T-helper 2 cell (primary cell): ENCODE results near the gene CDKN2C.
A peak's percentile ranks its signal among the peaks of the same experiment; 100 is the strongest.

ENCODE experiments used
- DNase-seq, 5 experiments: peaks; one replicate each; pipeline versions ENCODE4 v3.0.0 to v3.0.0-alpha.2; 2012 to 2022

The CDKN2C gene

DNA sequence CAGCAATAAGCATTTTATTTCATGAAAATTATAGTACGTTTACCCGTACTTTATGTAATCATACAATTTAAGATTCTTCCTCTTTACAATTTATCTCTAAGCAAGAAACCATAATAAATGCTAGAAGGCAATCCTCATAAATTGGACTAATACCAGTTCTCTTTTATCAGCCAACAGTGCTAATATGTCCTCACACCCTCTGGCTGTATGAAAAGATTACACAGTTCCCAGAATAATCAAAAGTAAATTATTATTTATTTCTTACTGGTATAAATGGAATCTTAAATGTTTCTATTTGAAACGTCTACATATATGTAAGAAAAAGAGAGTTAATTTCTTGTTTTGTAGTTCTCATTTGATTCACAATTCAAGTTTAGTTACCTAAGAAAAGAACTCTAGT lies 3.1 kb upstream of the CDKN2C start:
- DNase-seq: no peak

DNA sequence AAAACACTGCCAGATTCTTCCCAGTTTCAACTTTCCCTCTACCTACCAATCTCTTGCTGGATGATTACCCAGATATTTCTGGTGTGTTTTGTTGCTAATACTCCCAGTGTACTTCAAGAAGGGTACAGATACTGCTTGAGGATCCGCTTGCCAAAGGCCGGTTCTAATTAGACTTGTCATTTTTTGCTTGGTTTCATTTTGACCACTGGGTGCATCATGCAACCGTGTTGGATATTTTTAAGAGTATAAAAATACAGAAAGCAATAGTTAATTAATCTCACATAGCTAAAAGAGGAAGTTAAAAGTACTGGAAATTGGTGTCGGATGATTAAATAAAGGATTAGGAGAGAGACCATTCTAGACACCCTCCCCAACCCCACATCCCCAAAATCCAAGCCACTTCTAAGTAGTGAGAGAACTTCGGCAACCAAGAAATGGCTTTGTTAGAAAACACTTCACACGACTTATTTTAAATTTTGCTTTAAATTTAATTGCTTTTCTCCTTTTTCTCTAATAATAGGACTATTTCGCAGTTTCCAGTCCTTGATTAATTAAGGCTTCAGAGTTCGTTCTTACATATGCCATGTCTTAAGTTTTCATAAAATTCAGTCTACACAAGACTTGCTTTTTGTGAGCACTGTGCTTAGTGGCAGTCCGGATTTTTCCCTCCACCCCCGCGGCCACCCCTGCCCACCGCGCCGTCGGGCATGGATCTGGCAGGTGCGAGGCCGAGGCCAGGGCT lies 2.5 kb upstream of the CDKN2C start:
- DNase-seq: no peak

DNA sequence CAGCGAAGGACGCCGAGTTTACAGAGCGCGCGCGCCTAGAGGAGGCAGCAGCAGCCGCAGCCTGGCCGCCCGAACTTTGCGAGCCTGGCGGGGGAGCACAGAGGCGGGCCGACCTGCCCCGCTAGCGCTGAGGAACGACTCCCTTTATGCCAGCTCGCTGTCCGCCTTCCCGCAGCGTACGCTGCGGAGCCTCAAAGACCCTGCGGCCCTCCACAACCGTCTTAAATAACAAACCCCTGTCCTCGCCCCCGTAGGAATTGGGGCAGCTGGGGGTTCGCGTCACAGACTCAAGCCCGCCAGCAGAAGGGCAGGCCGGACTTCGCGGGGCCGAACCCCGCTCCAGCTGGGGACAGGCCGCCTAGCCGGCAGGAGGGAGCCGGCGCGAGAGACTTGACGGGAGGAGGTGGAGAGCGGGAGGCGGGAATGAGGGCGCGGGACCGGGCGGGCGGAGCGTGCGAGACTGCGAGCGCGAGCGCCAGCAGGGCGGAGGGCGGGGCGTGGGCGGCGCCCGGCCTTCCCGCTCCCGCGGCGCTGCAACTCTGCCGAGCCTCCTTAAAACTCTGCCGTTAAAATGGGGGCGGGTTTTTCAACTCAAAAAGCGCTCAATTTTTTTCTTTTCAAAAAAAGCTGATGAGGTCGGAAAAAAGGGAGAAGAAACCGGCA lies 1.8 kb upstream of the CDKN2C start:
- DNase-seq: peak; percentile 60 to 91 (median 78)

DNA sequence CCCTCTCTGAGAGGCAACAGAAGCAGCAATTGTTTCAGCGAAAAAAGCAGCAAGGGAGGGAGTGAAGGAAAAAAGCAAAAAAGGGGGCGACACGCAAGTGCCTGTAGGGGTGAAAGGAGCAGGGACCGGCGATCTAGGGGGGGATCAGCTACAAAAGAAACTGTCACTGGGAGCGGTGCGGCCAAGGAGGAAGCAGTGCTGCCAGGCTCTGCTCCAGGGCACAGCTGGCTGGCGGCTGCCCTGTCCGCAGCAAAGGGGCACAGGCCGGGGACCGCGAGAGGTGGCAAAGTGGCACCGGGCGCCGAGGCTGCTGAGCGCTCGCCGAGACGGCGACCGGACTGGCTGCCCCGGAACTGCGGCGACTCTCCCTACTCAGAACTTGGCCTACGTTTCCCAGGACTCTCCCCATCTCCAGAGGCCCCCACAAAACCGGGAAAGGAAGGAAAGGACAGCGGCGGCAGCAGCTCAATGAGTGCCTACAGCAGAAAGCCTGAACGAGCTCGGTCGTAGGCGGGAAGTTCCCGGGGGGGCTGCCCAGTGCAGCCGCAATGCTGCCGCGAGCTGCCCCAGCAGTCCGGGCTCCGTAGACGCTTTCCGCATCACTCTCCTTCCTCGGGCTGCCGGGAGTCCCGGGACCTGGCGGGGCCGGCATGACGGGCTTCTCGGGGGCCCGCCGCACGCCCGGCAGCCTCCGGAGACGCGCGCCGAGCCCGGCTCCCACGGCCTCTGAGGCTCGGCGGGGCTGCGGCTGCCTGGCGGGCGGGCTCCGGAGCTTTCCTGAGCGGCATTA lies 1.0 kb upstream of the CDKN2C start:
- peak; percentile 19 to 53 (median 41) for DNase-seq

DNA sequence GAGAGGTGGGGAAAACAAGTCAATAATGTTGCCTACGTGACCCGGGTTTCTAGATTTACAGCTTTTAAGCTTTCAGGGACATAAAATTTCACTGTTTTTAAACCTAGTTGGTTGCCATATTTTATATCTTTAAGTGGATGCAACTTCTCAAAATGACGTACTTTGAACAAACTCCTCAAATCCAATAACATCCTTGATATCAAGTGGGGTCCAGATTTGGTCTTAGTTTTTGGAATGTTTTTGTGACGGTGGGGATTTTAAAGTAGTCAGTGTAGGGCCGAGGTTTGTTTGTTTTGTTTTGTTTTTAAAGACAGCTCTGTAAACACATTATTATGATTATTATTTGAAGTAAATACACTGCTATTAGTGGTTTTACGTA lies 453 bp downstream of the CDKN2C start:
- DNase-seq: no peak

DNA sequence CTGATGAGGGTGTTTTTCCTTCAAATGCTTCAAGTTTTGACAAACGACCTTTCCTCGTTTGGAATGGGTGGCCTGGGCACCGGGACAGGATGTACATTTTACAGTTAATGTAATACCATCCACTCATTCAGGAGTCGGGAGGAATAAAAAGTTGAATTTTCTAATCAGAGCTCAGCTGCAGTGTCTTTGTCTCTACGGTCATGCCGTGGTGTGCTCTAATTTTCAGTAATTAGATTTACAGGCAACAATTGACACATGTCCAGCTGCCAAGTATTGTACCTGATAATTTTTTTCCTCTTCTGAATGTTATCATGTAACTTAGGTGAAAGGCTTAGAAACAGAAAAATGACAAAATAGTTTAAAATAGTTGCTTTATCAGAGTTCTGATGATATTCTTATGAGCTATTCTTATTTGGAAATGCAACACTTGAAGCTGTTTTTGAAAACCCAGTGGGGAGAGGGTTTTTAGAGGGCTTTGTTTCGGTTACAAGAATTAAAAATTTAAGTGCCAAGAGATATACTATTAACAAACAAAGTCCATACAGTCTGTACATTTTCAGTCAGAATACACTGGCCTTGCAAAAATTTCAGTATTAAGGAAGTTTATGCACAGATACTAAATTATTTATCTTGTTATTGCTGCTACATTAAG lies 1.0 kb downstream of the CDKN2C start:
- DNase-seq: no peak

DNA sequence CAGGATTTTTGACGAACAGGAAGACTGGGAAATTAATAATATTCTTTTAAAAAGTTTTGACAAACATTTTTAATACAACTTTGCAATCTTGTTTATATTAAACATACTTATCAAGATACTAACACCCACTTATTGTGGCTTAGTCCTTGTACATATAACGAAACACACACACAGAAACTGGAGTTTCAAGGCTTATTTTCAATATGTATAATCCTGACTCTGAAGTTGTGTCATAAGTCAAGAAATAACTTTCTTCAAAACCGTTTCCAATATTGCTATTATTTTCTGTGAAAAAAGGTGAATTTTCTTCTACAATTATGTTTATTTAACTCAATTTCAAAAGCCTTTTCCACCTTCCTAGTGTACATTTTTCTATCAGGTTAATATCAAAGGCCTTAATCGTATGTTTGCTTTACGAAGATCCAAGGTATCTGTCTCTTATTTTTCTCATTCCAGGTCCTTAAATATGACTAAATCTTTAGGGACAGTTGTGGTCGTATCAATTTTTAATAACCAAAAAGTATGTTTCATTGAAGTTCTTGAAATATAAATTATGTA lies 1.8 kb downstream of the CDKN2C start:
- DNase-seq: peak in 1 of 5 experiments; percentile 23

DNA sequence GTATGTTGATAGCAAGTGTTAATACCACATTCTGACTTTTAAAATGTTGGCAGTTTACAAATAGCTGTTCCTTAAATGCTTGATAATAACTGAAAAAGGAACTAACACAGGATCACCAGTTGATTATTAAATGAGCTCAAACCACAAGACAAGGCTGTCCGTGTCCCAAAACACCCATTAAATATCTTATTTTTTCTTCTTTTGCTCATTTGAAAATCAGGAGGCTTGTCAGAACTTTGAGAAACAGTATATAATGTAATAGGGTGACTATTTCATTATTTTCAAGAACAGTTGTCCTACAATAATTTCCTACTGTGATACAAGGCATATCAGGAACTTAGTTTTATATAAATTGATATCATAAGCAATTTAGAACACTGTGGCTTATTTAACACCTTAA lies 2.7 kb downstream of the CDKN2C start:
- DNase-seq: no peak

DNA sequence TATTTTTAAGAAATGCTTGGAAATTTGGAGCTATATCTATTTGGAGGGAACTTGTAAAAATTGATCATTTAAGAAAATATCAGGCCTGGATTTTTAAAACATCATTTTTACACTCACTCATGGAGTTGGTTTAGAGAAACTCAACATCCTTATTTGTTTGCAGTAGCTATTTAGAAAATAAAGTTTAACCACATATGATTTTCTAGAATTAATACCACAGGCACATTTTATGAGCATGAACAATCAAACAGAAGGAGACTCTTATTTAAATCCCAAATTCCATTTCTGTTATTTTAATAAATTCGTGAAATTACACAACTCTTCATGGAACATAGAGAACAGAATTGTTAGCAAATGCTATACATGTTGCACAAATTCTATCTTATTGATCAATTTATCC lies 3.2 kb downstream of the CDKN2C start:
- no peak for DNase-seq

DNA sequence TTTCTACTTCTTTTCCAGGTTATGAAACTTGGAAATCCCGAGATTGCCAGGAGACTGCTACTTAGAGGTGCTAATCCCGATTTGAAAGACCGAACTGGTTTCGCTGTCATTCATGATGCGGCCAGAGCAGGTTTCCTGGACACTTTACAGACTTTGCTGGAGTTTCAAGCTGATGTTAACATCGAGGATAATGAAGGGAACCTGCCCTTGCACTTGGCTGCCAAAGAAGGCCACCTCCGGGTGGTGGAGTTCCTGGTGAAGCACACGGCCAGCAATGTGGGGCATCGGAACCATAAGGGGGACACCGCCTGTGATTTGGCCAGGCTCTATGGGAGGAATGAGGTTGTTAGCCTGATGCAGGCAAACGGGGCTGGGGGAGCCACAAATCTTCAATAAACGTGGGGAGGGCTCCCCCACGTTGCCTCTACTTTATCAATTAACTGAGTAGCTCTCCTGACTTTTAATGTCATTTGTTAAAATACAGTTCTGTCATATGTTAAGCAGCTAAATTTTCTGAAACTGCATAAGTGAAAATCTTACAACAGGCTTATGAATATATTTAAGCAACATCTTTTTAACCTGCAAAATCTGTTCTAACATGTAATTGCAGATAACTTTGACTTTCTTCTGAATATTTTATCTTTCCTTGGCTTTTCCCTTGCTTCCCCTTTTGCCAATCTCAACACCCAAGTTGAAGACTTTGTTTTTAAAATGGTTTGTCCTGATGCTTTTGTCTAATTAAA lies 4.0 kb downstream of the CDKN2C start:
- no peak for DNase-seq

DNA sequence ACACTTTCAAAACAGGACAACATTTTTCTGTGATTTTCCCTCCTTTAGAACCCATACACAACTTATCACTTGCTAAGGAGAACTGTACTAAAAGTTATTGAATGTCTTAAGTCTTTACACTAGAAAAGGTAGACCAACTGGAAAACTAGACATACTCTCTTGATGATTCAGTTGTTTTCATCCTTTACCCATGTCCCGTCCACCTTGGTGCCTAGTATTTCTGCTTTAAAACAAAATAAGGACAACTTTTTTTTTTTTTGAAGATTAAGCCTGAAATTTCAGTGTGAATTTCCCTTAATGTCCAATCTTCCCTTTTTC lies 4.5 kb downstream of the CDKN2C start:
- no peak for DNase-seq

DNA sequence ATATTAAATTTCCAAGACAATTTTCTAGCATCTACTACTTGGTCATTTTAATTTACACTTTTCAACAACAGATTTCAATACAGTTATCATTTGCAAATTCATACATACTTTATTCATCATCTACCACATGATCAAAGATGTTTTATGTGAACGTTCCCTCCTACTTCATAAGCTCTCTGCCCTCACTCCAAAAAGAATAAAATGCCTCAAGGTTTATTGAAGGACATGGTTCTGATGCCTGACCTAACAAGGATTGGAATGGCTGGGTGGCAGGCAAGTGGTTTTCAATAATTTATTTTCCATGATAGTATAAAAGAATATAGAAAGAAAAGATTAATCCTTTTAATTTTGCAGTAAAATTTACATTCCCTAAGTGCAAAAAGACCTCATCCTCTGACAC lies 5.4 kb downstream of the CDKN2C start:
- DNase-seq: no peak

DNA sequence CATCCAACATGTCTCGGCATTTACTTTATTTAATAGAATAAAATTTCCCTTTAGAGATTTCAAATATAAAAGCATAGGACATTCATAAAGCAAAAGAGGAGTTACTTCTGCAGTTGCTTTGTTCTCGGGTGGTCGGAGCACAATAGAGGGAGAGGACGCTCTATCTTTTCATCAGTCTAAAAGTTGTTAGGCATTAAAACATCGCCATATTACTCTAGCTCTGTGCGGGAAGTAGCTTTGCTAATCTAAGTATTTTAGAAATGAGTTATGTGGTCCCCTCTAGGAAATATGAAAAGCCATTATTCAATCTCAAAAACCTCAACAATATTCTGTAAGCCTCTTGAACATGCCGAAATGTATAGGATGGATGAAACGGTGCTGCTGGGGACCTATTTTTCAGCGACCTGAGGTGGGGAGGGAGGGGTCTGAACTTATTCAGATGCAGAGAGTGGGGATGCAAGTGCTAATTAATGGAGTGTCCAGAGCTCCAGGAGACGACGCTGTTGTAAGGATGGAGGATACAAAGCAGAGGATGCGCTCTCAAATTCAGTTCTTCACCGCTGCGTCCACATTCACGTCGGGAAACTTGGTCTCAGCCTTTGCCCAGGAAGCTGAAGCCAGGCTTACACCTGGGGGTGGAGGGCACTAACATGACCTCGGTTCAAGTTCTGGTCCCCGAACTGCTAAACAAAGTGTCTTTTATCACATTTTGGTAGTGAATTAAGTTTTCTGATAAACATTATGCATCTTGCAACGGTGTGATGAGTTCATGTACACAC lies 6.3 kb downstream of the CDKN2C start:
- DNase-seq: peak in 1 of 5 experiments; percentile 35

DNA sequence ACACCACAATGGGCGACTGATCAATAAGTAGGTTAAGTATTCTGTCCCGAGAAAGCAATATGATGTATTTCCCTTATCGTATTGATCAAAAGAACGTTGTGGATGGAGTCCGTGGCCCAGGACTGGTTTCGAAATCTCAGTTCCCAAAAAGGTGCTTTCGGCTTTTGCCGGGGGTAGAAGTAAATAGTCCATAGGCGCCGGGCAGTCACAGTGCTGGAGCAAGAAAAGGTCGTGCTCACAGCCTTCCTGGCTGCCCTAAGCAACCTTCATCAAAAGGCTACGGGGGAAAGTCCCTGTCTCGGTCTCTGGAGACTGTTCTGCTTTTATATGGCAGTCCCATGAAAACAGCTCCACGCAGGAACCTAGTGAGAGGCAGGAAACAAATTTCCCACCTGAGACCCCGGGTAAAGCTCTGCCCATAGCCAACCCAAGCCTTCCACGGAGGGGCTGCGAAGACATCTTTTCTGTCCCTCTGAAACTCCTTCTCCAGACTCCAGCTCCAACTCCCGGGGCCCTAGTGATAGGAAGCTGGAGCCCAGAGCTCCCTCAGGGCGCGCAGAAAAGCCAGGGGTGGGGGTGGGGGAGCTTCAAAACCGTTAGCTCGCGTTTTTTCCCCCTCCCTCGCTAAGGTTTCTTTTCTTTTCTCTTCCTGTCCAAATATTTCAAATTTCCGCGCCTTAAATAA lies 7.0 kb downstream of the CDKN2C start:
- peak in 2 of 5 experiments; percentile 21 to 35 for DNase-seq

DNA sequence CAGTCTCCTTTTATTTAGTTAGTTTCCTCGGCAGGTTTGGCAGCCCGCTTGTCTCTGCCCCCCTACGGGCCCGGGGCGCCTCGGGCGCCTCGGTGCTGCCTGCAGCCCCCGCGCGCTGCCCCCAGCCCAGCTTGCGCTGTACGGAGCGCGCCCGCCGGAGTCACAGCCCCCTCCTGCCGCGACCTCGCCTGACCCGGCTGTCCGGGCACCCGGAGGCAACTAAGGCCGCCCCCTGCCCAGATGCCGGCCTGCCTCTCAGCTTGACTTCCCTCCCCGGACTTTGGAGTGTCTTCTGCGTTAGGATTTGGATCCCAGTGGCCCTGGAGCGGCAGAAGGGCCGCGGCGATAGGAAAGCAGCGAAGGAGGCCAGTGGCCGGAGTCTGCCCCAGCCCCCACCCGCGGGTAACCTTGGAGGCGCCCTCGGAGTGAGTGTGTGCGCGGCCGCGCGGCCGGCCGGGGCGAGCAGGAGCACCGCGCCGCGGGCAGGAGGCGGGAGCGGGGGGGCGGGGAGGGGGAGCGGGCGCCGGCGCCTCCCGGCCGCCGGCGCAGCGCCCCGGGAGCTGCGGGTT lies 7.6 kb downstream of the CDKN2C start:
- DNase-seq: peak in 1 of 5 experiments; percentile 13

DNA sequence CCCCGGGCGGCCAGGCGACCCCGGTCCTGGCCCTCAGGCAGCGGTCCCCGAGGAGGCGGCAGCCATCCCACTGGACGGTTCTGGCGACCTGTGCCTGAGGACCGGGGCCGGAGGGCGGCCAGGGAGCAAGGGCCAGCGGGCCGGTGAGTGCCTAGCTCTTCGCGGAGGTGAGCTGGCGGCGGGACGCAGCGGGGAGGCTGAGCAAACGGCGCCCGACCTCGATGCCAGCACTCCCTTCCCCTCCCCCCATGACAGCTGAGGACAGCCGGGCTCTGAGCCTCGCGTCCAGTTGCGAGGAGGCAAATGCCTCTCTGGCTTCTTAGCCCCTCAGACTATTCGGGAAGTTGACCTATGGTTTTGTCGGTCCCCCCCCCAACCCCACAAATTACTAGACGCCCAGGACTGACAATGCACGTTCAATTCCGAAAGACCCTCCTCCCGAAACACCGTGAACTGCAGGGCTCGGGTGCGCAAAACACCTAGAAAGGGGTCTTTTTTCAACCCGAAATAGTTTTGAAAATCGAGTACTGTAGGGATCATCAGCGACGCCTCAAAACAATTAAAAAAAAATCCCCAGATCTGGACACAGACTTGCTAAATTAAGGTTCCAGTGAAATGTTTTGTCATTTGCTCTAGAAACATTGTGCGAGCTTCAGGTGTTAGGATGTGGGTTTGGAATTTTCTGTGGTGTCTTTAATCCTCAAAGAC lies 8.3 kb downstream of the CDKN2C start:
- DNase-seq: peak in 2 of 5 experiments; percentile 13 to 26

DNA sequence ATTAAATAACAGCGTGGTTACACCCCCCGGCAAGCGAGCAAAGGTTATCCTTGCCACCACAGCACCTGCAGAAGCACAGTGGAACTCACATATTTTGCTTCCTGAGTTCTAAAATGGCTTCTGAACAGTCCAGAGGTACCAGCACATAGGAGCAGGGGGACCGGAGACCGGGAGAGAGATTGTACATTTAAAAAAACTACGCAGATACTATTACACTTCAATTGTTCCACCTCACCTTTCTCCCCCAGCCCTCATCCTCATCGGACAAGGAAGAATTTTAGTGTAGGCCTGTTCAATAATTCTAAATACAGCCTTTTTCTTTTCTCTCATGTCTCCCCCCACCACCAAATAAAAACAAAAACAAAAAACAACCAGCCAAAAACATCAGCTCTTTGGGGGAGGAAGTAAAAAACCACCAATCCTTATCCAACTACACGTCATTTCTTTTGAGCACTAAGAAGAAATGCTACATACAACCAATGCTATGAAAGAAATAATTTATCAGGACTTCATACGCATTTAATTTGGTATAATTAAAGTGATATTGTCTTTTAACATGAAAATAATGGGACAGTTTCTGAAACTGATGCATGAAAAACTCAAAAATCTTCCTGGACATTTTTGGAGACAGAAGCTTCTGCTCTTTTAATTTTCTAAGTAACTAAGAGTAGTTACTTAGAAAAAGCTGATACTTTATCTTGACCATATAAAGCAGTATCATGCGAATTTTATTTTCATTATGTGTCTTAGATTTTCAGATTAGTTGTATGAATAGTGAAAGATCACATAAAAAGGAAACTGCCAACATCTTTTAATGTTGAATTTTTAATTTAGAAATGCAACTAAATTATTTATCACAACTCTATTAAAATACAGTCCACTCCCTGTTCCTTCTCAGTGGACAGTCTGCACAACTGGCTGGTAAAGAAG lies 9.1 kb downstream of the CDKN2C start:
- no peak for DNase-seq

DNA sequence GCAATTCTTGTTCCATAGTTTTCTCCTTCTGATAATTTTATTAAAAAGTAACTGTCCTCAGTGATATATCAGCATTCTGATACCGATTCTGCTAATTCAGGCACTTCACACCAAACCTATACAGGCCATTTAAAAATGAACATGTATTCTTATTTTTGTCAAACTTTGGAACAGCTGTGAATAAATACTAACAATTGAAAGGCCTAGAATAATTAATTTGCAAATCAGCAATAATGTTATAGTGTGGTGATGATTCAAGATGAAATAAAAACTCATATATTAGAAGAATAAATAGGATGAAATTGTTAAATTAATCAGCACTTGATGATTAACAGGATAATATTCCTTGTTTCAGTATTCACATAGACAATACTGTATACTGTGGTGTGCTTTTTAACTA lies 9.9 kb downstream of the CDKN2C start:
- DNase-seq: no peak

DNA sequence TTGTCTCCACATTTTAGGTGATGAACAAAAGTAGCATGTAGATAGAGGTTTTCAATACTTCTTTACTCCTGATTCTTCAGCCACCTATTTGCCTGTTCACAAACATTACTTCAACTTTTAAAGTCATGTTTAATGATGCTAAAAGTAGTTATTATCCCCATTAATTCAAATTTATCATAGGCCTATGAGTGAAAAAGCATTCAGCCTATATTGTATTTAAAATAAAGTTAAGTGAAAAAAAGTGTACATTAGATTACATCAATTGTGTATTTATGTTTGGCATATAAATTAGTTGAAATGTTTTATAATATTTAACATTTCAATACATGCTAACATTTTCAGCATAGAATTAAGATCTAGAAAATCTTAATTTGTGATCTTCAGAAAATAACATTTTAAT lies 10.5 kb downstream of the CDKN2C start:
- DNase-seq: no peak
